GM12892 (cell line): Measurements from ENCODE around the gene NOC3L.

ENCODE experiments used
- POLR2A ChIP-seq: IDR thresholded peaks from 2 replicates; pipeline ENCODE4 v1.6.1; 2011; ENCODE audit warnings: low read depth, low read length, control low read depth
- POLR2AphosphoS5 ChIP-seq: IDR thresholded peaks from 2 replicates; pipeline ENCODE4 v1.6.1; 2011; ENCODE audit warnings: low read depth, low read length, control low read depth
- TAF1 ChIP-seq: IDR thresholded peaks from 2 replicates; pipeline ENCODE4 v1.6.1; 2011; ENCODE audit warnings: low read depth, mild to moderate bottlenecking, control low read depth, low read length, borderline replicate concordance

DNA sequence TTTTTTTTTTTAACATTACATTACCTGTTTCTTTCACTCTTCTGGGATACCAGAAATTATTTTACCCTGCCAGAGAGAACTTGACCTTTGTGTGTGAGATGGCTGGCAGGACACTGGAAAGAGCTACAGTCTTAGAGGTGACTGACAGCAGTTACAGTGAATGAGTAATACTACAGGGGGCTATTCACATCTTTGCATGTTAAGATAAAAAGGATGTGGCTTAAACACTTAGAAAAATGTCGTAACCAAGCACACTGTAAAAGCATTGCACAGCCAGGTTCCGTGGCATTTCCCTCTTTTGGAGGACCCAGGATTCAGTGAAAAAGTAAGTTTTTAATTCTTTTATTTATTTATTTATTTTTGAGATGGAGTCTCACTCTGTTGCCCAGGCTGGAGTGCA is 20.8 kb upstream of the NOC3L start:
- no peak for TF ChIP-seq POLR2A
- TF ChIP-seq POLR2AphosphoS5, result no peak
- no peak for TF ChIP-seq TAF1
